K562 (cell line): ENCODE results near the gene SLITRK2. TPM values are rescaled to one million over a fixed set of nuclear protein-coding genes. Genes with fewer than 3 reads are reported as not detected.

Source experiments
- ATAC-seq: fragments of 200-7000 bp; cut with Tn5 transposase; 3 replicates; pipeline ENCODE4 v1.9.1; 2020; ENCODE audit warnings: moderate library complexity
- BruUV-seq: library from RNA; stranded (reverse); fragments of 400-500 nt; replicated peaks from 2 replicates; lab custom pipeline; 2021; lab: Mats Ljungman, UMichigan
- CTCF ChIA-PET: fragments of 300-600 bp; formaldehyde crosslinking; extraction: SDS; loops from one replicate; lab custom pipeline; 2021; ENCODE audit warnings: low intra/inter-chr PET ratio; lab: Yijun Ruan, JAX
- POLR2A ChIA-PET: fragments of 300-600, 350-650 bp; sonication (Branson Sonifier 250); formaldehyde crosslinking; extraction: SDS; loops from one replicate; lab custom pipeline; 2021; ENCODE audit warnings: antibody characterized with exemption, inconsistent platforms; lab: Yijun Ruan, JAX
- DNase-seq, 4 experiments: peaks; one replicate each; pipeline versions ENCODE4 v3.0.0 to v3.0.0-alpha.2; 2011 to 2018; ENCODE audit warnings: low spot score in 3 of 4, mixed read lengths in 3 of 4; ENCODE audit errors: extremely low read depth in 1 of 4
- FAIRE-seq: peaks from 2 replicates; lab custom pipeline; 2011; peaks lifted over from hg19 to GRCh38; lab: Jason Lieb, UNC
- H2AFZ ChIP-seq: 2 replicates; pipeline ENCODE4 v1.6.0; 2011; ENCODE audit warnings: low read depth, low read length, control low read depth, inconsistent platforms
- H3K27ac ChIP-seq: fragments of 200-600 bp; 3 replicates; pipeline ENCODE4 v1.8.0; 2011; ENCODE audit warnings: low read depth, mild to moderate bottlenecking, control low read depth, inconsistent platforms, low read length, moderate library complexity, mixed read lengths; ENCODE audit errors: extremely low read depth
- H3K27me3 ChIP-seq, 2 experiments: fragments of 300-600 bp in 1 of 2; 2 replicates in 1 of 2; 3 replicates in 1 of 2; pipeline versions ENCODE4 v1.6.0 to v1.8.0; 2011; ENCODE audit warnings: inconsistent platforms in 2 of 2, low read length in 2 of 2, mild to moderate bottlenecking in 1 of 2, mixed read lengths in 1 of 2, moderate library complexity in 1 of 2; ENCODE audit not compliant: control insufficient read depth in 2 of 2, insufficient read depth in 2 of 2
- H3K36me3 ChIP-seq: fragments of 300-600 bp; 3 replicates; pipeline ENCODE4 v1.8.0; 2011; ENCODE audit warnings: mild to moderate bottlenecking, low read length, inconsistent platforms; ENCODE audit not compliant: control insufficient read depth, insufficient read depth
- H3K4me1 ChIP-seq, 2 experiments: fragments of 200-600 bp in 1 of 2; replicated peaks in 1 of 2; 2 replicates in 1 of 2; 3 replicates in 1 of 2; pipeline versions ENCODE4 v1.5.1 to v1.8.0; 2011; ENCODE audit warnings: inconsistent platforms in 2 of 2, low read length in 2 of 2, mild to moderate bottlenecking in 1 of 2, mixed read lengths in 1 of 2, moderate library complexity in 1 of 2; ENCODE audit not compliant: control insufficient read depth in 2 of 2, insufficient read depth in 2 of 2
- H3K4me2 ChIP-seq: 2 replicates; pipeline ENCODE4 v1.6.1; 2011; ENCODE audit warnings: low read length, control low read depth, inconsistent platforms, mixed read lengths; ENCODE audit not compliant: insufficient read depth
- H3K4me3 ChIP-seq: fragments of 200-600 bp; sonication (generic), shearing (Covaris generic); 2 replicates; pipeline ENCODE4 v1.5.1; 2016; ENCODE audit warnings: control low read depth, inconsistent platforms
- H3K79me2 ChIP-seq: fragments of 200-600 bp; 3 replicates; pipeline ENCODE4 v1.8.0; 2011; ENCODE audit warnings: low read length, inconsistent platforms; ENCODE audit not compliant: control insufficient read depth, insufficient read depth
- H3K9ac ChIP-seq, 2 experiments: 2 replicates each; pipeline versions ENCODE4 v1.6.0 to v1.6.1; 2011; ENCODE audit warnings: low read depth in 2 of 2, low read length in 2 of 2, control low read depth in 1 of 2, inconsistent platforms in 1 of 2, mild to moderate bottlenecking in 1 of 2, mixed read lengths in 1 of 2; ENCODE audit not compliant: insufficient read depth in 1 of 2
- H3K9me1 ChIP-seq: one replicate; pipeline ENCODE4 v1.6.0; 2011; ENCODE audit warnings: inconsistent platforms, mild to moderate bottlenecking, low read length, moderate library complexity; ENCODE audit not compliant: control insufficient read depth, insufficient read depth
- H3K9me3 ChIP-seq: replicated peaks from 2 replicates; pipeline ENCODE4 v1.5.1; 2011; ENCODE audit warnings: low read depth, low read length, inconsistent platforms; ENCODE audit not compliant: control insufficient read depth, insufficient read depth
- H4K20me1 ChIP-seq: replicated peaks from 2 replicates; pipeline ENCODE4 v1.6.1; 2011; ENCODE audit warnings: low read length, inconsistent platforms, mixed read lengths; ENCODE audit not compliant: control insufficient read depth, insufficient read depth
- BRD9 ChIP-seq: fragments of 450-650 bp; IDR thresholded peaks from 2 replicates; pipeline ENCODE4 v1.6.1; 2018; ENCODE audit warnings: low read depth; ENCODE audit not compliant: partially characterized antibody
- MCM2 ChIP-seq: fragments of 450-650 bp; IDR thresholded peaks from 2 replicates; pipeline ENCODE4 v1.6.1; 2017; ENCODE audit warnings: low read depth, mild to moderate bottlenecking
- POU5F1 ChIP-seq: fragments of 150-350 bp; IDR thresholded peaks from 2 replicates; pipeline ENCODE4 v1.6.1; 2014; ENCODE audit warnings: borderline replicate concordance, low read length, low read depth, mild to moderate bottlenecking; ENCODE audit not compliant: partially characterized antibody
- PRDM10 ChIP-seq: fragments of 450-650 bp; IDR thresholded peaks from 2 replicates; pipeline ENCODE4 v1.6.1; 2018; ENCODE audit not compliant: partially characterized antibody
- ZNF436 ChIP-seq: fragments of 250-450, 450-650 bp; sonication (Bioruptor Pico); formaldehyde crosslinking; IDR thresholded peaks from 2 replicates; pipeline ENCODE4 v1.7.0; 2020; ENCODE audit warnings: mild to moderate bottlenecking
- ZNF583 ChIP-seq: fragments of 250-450 bp; sonication (Bioruptor Pico); IDR thresholded peaks from 2 replicates; pipeline ENCODE4 v1.4.0; 2020
- ZNF766 ChIP-seq: fragments of 200-800 bp; sonication (Bioruptor generic); conservative IDR thresholded peaks from 2 replicates; pipeline ENCODE4 v1.6.1; 2016; ENCODE audit warnings: missing genetic modification characterization, missing compliant biosample characterization
- WGBS: fragments of 100-300 bp; shearing (Covaris generic); methylation state at CpG from one replicate; pipeline ENCODE4 v1.1.6; 2016; ENCODE audit warnings: low coverage, mixed read lengths; ENCODE audit not compliant: insufficient coverage; ENCODE audit errors: missing lambda C conversion rate; 5-methylcytosine and 5-hydroxymethylcytosine counted together
- in situ Hi-C: fragments of 300-500 bp; cut with MboI; formaldehyde crosslinking; loops from 4 replicates; pipeline ENCODE4 v1.15.0; 2018; ENCODE audit warnings: inconsistent platforms, mixed read lengths
- intact Hi-C: fragments of 100-400 bp; cut with micrococcal nuclease; formaldehyde crosslinking; loops from 2 replicates; pipeline ENCODE4 v1.14.2; 2022
- polyA plus RNA-seq, 8 experiments: library from polyadenylated mRNA; depleted of rRNA in 4 of 8; stranded (reverse) in 5 of 8; unstranded in 3 of 8; fragments of >200 nt; fragmentation: Nextera tagmentation in 2 of 8; fragmentation: Illumina TruSeq in 1 of 8; extraction: Ambion mirVana in 2 of 8; extraction: Trizol in 1 of 8; gene quantifications; 2 replicates each; pipeline versions ENCODE4 v1.2.1 to v1.2.3, GENCODE V29; 2011 to 2014; ENCODE audit warnings: inconsistent platforms in 1 of 8, missing spikeins in 1 of 8
- total RNA-seq, 7 experiments: library from RNA; depleted of rRNA in 6 of 7; stranded (reverse); fragments of >200 nt in 6 of 7; fragmentation: Illumina TruSeq in 2 of 7; extraction: Trizol in 2 of 7; gene quantifications; 2 replicates each; pipeline versions ENCODE4 v1.2.1 to v1.2.3, GENCODE V29; 2011 to 2021; ENCODE audit warnings: low replicate concordance in 1 of 7
- TF ChIP-seq, protein P1 (sequence below): IDR thresholded peaks from 3 replicates; pipeline ENCODE4 v1.6.1; 2011; ENCODE audit warnings: borderline replicate concordance, mild to moderate bottlenecking; ENCODE audit not compliant: insufficient read length, insufficient read depth
- TF ChIP-seq, protein P2 (sequence below): fragments of 450-650 bp; IDR thresholded peaks from 2 replicates; pipeline ENCODE4 v1.6.1; 2016; ENCODE audit warnings: low read depth, mild to moderate bottlenecking, moderate library complexity

The SLITRK2 gene
- total and polyA plus RNA-seq, 9 of the 15 experiments (the other 6 are each of a cell fraction or from before 2014, with no cell fraction given), result not detected

- Histone ChIP-seq H3K27me3 (no peaks in the 10 kb centered on the region), H3K79me2 (no peaks in the 10 kb centered on the region), H3K4me2 (no peak overlapping the region), H3K27ac (no peak overlapping the region), H2AFZ (no peak overlapping the region), H4K20me1 (no peaks in the 10 kb centered on the region), H3K36me3 (no peaks in the 10 kb centered on the region), H3K9me1 (no peaks in the 10 kb centered on the region)
- 3% methylated on average over 7 of the region's 9 CpGs for WGBS
- no peak for FAIRE-seq
- no TSS peak for BruUV-seq
- in situ Hi-C loops, result no loop called here
- POLR2A ChIA-PET, result no interaction called here
- intact Hi-C loops, result no loop called here
- TF ChIP-seq ZNF583 (CRISPR knock-in tag) (no peak), POU5F1 (no peak), PRDM10 (no peak), ZNF436 (CRISPR knock-in tag) (no peak), BRD9 (no peak), MCM2 (no peak), ZNF766 (CRISPR knock-in tag) (no peak)
- TF ChIP-seq, protein P1, sequence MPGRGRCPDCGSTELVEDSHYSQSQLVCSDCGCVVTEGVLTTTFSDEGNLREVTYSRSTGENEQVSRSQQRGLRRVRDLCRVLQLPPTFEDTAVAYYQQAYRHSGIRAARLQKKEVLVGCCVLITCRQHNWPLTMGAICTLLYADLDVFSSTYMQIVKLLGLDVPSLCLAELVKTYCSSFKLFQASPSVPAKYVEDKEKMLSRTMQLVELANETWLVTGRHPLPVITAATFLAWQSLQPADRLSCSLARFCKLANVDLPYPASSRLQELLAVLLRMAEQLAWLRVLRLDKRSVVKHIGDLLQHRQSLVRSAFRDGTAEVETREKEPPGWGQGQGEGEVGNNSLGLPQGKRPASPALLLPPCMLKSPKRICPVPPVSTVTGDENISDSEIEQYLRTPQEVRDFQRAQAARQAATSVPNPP, result no peak
- TF ChIP-seq, protein P2, sequence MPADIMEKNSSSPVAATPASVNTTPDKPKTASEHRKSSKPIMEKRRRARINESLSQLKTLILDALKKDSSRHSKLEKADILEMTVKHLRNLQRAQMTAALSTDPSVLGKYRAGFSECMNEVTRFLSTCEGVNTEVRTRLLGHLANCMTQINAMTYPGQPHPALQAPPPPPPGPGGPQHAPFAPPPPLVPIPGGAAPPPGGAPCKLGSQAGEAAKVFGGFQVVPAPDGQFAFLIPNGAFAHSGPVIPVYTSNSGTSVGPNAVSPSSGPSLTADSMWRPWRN, result no peak
- TF ChIP-seq, all 486 proteins: peak for 0
- Histone ChIP-seq H3K4me3 (no peak overlapping the region), H3K9ac (no peak overlapping the region), H3K9me3 (no peaks in the 10 kb centered on the region), H3K4me1 (no peaks in the 10 kb centered on the region)
- DNase-seq (no peak), ATAC-seq (no peak)
- CTCF ChIA-PET, result no interaction called here
These were observed 22.9 kb downstream of the SLITRK2 start for GRCh38 chrX:145840531-145840930.
